Mononuclear cell (primary cell): ENCODE results near the gene MED13L. TPM values are rescaled to one million over a fixed set of nuclear protein-coding genes. Genes with fewer than 3 reads are reported as not detected.

Experiments used
- H3K27me3 ChIP-seq: 2 replicates; pipeline ENCODE4 v1.6.0; 2011; ENCODE audit warnings: low read length, control low read depth; ENCODE audit not compliant: insufficient read depth
- H3K4me1 ChIP-seq: 2 replicates; pipeline ENCODE4 v1.5.1; 2011; ENCODE audit warnings: mild to moderate bottlenecking, low read length, control low read depth; ENCODE audit not compliant: insufficient read depth
- H3K4me3 ChIP-seq: 2 replicates; pipeline ENCODE4 v1.5.1; 2011; ENCODE audit warnings: mild to moderate bottlenecking, low read length, moderate library complexity
- H3K9me3 ChIP-seq: 2 replicates; pipeline ENCODE4 v1.5.1; 2011; ENCODE audit warnings: low read depth, mild to moderate bottlenecking, control low read depth, low read length
- total RNA-seq: library from RNA; depleted of rRNA; stranded (reverse); fragments of >200 nt; gene quantifications from one replicate; pipeline ENCODE4 v1.2.3, GENCODE V29; 2012

Gene MED13L
- total RNA-seq, 1 donor, result 382 TPM

DNA sequence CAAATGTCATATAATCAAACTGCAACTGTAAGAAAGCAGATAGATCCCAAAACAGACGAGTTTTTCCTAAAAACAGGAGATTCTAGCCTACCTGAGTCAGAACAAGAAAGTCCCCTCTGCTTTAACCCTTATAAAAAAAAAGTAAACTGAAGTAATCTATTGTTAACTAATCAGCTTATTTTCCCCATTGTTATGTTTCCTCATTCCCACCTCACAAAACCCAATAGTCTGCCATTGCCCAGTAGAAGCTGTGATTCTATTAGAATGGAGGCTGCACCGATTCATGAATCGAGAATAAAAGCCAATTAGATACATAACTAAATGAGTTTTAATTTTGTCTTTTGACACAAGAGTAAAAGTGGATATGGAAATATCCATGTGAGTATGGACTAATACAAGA, 115.4 kb downstream of the MED13L start:
- Histone ChIP-seq H3K4me1 (peaks cover 34% of the 10 kb centered on the region), H3K4me3 (no peak overlapping the region), H3K27me3 (no peaks in the 10 kb centered on the region), H3K9me3 (no peaks in the 10 kb centered on the region)

DNA sequence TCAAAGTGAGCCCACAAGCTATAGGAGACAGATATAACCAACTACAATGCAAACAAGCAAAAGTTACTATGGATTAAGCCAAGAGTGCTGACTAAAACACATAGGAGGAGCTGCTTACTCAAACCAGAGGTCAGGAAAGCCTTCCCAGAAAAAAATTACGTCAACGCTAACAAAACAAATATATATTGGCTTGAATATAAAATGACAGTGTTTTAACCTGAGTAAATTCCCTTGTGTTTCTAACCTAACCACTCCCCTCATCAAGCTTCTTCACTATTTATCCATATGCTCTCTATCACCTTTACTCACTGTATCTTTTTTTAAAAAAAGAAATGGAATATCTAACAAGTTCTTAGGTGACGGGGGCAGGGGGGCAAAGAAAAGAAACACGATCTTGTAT, 115.9 kb downstream of the MED13L start:
- Histone ChIP-seq H3K27me3 (no peaks in the 10 kb centered on the region), H3K4me1 (peaks cover 34% of the 10 kb centered on the region), H3K9me3 (no peaks in the 10 kb centered on the region), H3K4me3 (no peak overlapping the region)

DNA sequence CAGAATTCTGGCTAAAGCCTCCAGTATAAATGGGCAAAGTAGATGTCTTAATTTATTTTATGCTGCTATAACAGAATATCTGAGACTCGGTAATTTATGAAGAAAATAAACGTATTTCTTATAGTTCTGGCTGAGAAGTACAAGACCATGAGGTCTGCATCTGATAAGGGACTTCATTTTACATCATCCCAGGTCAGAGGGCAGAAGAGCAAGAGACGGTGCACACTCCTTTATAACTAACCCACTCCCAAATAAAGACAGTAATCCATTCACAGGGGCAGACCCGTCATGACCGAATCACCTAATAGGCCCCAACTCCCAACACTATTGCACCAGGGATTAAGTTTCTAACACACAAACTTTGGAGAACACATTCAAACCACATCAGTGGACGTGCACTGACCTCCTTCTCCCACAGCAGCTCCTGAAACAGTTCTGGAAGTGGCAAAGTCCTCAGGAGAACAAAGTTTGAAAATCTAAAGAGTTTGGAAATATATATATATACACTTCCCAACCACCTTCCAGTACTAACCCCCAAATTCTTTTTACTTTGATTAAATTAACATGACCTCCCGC, 116.5 kb downstream of the MED13L start:
- Histone ChIP-seq H3K27me3 (no peaks in the 10 kb centered on the region), H3K4me1 (peaks cover 32% of the 10 kb centered on the region), H3K4me3 (no peak overlapping the region), H3K9me3 (no peaks in the 10 kb centered on the region)

DNA sequence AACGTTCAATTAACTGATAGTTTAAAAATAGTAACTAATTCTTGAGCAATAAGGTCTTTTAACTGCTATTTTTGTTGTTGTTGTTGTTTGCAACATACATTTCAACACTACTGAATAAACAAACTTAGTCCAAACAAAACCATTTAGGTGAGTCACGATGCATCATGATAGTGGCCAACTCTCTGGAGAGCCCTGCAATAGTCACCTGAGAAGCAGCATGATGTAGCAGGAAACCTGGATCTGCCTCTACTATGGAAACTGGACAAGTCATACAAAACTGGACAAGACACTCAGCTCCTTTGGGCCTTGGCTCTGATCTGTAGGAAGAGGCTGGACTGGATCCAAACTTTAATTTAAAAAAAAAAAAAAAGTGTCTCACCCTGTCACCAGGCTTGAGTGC, 117.3 kb downstream of the MED13L start:
- Histone ChIP-seq H3K27me3 (no peaks in the 10 kb centered on the region), H3K9me3 (no peaks in the 10 kb centered on the region), H3K4me1 (peaks cover 24% of the 10 kb centered on the region), H3K4me3 (no peak overlapping the region)

- no peaks in the 10 kb centered on the region for H3K27me3 ChIP-seq
Measured at GRCh38 chr12:116159593-116160200, 117.8 kb downstream of the MED13L start.

GRCh38 chr12:116159175-116159574, 118.3 kb downstream of the MED13L start:
- H3K27me3 ChIP-seq, result no peaks in the 10 kb centered on the region
- H3K9me3 ChIP-seq, result no peaks in the 10 kb centered on the region
- peaks cover 16% of the 10 kb centered on the region for H3K4me1 ChIP-seq
- H3K4me3 ChIP-seq, result no peak overlapping the region

More at GRCh38 chr12:116159593-116160200, 117.8 kb downstream of the MED13L start:
- Histone ChIP-seq H3K9me3 (no peaks in the 10 kb centered on the region), H3K4me3 (no peak overlapping the region), H3K4me1 (peaks cover 20% of the 10 kb centered on the region)

DNA sequence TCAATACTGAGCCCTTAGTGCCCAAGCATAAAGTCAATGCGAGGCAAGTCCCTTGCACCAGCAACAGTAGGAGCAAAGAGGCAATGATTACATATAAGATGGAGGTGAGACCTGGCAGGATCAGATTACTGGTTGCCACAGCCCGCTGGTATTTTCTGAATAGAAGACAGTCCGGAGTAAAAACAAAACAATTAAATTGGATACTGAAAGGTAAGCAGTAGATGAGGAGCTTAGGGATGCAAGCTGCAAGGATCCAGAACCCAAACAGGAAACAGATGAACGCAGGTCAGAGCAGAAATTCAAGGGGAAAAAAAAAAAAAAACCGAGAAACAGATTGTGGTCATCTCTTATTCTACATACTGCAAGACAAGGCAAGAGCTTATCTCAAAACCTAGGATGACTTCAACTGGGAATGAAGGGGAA, 119.6 kb downstream of the MED13L start:
- Histone ChIP-seq H3K9me3 (no peaks in the 10 kb centered on the region), H3K27me3 (no peaks in the 10 kb centered on the region), H3K4me3 (no peak overlapping the region), H3K4me1 (peaks cover 16% of the 10 kb centered on the region)

DNA sequence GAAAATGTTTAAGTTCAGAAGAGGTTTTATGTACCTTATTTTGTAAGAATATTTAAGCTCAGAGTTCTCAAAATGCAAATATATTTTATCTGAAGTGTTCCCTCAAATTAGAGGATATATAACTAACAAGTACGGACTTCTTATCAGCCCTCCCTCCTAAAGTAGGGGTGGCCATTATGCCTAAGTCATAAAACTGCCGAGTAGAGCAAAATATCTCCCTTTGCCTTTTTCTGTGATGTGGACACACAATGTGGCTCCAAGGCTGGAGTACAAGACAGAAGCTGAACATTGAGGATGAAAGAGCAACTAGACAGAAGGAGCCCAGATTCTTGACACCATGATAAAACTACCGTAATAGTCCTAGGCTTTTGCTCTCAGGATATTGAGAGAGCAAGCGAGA, 120.9 kb downstream of the MED13L start:
- Histone ChIP-seq H3K4me3 (no peak overlapping the region), H3K9me3 (no peaks in the 10 kb centered on the region), H3K4me1 (peaks cover 20% of the 10 kb centered on the region)

GRCh38 chr12:116155383-116155782, 122.1 kb downstream of the MED13L start:
- Histone ChIP-seq H3K9me3 (no peaks in the 10 kb centered on the region), H3K4me1 (peaks cover 11% of the 10 kb centered on the region), H3K4me3 (no peak overlapping the region), H3K27me3 (no peaks in the 10 kb centered on the region)

More for the DNA sequence above, 120.9 kb downstream of the MED13L start:
- no peaks in the 10 kb centered on the region for H3K27me3 ChIP-seq

DNA sequence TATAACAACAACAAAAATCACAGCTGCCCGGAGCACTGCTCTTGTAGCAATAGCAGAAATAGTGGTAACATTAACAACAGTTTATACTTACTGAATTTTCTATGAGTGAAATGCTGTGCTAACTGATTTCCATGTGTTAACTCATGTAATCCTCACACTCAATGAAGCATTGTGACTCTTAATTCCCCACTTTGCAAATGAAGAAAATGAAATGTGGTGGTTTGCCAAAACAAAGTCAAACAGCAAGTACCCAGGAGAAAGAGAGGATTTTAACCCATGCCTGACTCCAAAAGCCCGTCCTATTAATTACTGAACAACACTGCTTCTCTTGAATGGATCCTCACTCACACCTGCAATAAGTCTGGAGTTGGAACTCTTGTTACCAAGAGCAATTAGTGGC, 123.5 kb downstream of the MED13L start:
- no peaks in the 10 kb centered on the region for H3K9me3 ChIP-seq
- no peak overlapping the region for H3K4me3 ChIP-seq
- peaks cover 13% of the 10 kb centered on the region for H3K4me1 ChIP-seq
- no peaks in the 10 kb centered on the region for H3K27me3 ChIP-seq

GRCh38 chr12:116153113-116153512, 124.4 kb downstream of the MED13L start:
- H3K27me3 ChIP-seq, result no peaks in the 10 kb centered on the region
- H3K9me3 ChIP-seq, result no peaks in the 10 kb centered on the region
- H3K4me3 ChIP-seq, result no peak overlapping the region
- H3K4me1 ChIP-seq, result peaks cover 13% of the 10 kb centered on the region

GRCh38 chr12:116152268-116152667, 125.2 kb downstream of the MED13L start:
- H3K4me1 ChIP-seq, result peaks cover 8% of the 10 kb centered on the region

DNA sequence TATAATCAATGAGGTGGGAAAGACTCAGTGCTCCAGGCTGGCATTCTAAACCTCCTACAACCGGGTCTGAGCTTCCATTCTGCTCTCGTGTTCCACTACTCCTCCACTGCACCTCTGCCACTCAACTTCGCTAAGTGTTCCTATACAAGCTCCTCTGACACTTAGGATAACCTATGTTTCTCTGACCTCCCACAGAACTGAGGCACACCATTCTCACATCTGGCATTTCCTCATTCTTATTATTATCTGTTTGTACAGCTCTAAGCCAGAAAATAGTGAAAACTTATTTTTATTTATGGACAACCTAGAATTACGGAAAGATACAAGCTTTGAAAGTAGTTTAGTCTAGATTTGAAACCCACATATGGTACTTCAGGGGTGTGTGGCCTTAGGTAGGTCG, 127.0 kb downstream of the MED13L start:
- Histone ChIP-seq H3K9me3 (no peaks in the 10 kb centered on the region), H3K4me3 (no peak overlapping the region), H3K4me1 (peaks cover 8% of the 10 kb centered on the region), H3K27me3 (no peaks in the 10 kb centered on the region)

More at GRCh38 chr12:116152268-116152667, 125.2 kb downstream of the MED13L start:
- no peaks in the 10 kb centered on the region for H3K27me3 ChIP-seq
- no peaks in the 10 kb centered on the region for H3K9me3 ChIP-seq
- H3K4me3 ChIP-seq, result no peak overlapping the region

DNA sequence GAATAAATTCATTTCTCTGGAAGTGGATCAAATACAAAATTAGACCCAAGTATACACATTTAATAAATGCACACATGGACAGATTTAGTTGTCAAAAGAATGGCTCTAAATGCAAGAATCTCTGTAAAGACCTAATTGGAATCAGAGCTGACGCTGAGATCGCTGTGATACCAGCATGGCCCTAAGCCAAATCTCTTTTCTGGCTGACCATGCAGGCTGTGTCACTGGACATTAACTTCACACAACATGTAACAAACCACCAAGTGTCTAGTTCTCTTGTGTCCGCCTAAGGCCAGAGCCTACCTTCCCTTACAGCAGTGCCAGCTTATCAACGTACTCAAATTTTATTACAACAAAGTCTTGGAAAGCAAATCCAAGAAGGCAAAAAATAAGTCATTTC, 127.5 kb downstream of the MED13L start:
- no peaks in the 10 kb centered on the region for H3K27me3 ChIP-seq
- peaks cover 11% of the 10 kb centered on the region for H3K4me1 ChIP-seq
- H3K9me3 ChIP-seq, result no peaks in the 10 kb centered on the region
- no peak overlapping the region for H3K4me3 ChIP-seq

- H3K4me1 ChIP-seq, result peaks cover 16% of the 10 kb centered on the region
Measured at GRCh38 chr12:116148844-116149243, 128.6 kb downstream of the MED13L start.

DNA sequence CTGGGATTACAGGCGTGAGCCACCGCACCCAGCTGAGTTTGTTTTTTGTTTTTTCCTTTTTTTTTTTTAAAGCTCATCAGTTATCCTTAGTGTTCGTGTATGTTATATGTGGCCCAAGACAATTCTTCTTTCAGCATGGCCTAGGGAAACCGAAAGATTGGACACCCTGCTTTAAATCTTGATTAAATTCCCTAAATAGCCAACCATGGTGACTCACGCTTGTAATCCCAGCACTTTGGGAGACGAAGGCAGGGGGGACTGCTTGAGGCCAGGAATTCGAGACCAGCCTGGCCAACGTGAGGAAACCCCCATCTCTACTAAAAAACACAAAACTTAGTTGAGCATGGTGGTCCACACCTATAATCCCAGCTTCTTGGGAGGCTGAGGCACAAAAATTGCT, 131.1 kb downstream of the MED13L start:
- H3K9me3 ChIP-seq, result no peaks in the 10 kb centered on the region
- no peak overlapping the region for H3K4me3 ChIP-seq
- no peaks in the 10 kb centered on the region for H3K27me3 ChIP-seq
- peaks cover 34% of the 10 kb centered on the region for H3K4me1 ChIP-seq

More at GRCh38 chr12:116148844-116149243, 128.6 kb downstream of the MED13L start:
- no peaks in the 10 kb centered on the region for H3K9me3 ChIP-seq
- H3K4me3 ChIP-seq, result no peak overlapping the region
- H3K27me3 ChIP-seq, result no peaks in the 10 kb centered on the region
